ENCODE results near the gene INPP5J. TPM values are rescaled to one million over a fixed set of nuclear protein-coding genes. Genes with fewer than 3 reads are reported as not detected.
A peak's percentile ranks its signal among the peaks of the same experiment; 100 is the strongest.

The INPP5J gene
- total RNA-seq, 1 experiment from 2014 or later, result 0.21 TPM

DNA sequence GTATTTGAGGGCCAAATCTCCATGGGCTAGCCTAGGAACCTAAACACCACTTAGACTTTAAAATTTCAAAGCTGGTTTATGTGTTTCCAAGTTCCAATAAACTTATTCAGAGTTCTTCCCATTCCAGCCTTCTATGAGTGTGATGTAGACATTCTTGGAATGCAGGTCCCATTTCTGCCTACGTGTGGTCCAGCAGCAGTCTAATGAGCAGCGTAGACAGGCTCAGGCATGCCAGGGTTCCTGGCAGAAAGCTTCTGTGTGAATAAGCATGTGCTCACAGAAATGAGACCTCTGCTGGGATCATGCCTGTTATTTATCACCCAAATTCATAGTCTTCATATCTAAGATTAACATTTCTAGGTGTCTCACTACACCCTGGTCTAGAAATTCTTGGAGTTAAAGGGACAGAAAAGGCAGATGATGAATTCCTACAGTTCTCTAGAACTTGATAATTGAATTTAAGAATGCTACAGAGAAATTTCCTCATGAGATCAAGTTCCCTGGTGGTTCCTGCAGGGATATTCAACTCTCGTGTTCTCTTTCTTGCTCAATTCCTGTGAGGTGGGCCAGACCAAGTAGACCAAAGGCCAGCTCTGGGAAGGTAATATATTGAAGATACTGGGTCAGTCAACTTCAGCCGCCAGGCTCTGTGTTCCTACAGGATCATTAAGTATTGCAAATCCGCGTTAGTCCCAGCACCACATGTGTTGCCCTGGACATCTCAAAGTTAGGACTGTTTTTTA is 54.8 kb downstream of the INPP5J start:
- no peaks in the 10 kb centered on the region for H3K9me3 ChIP-seq (replicated peaks)
- DNase-seq (ENCODE audit: low read depth in 1 of 2, low spot score in 2 of 2), result peak; percentile 83 to 89
- H3K27me3 ChIP-seq (replicated peaks), result no peaks in the 10 kb centered on the region
- peaks cover 37% of the 10 kb centered on the region for H3K36me3 ChIP-seq
- H3K27ac ChIP-seq, result peak overlapping the region; percentile 73
- peaks cover 58% of the 10 kb centered on the region for H3K4me1 ChIP-seq (replicated peaks)
- H3K4me3 ChIP-seq, result no peak overlapping the region

DNA sequence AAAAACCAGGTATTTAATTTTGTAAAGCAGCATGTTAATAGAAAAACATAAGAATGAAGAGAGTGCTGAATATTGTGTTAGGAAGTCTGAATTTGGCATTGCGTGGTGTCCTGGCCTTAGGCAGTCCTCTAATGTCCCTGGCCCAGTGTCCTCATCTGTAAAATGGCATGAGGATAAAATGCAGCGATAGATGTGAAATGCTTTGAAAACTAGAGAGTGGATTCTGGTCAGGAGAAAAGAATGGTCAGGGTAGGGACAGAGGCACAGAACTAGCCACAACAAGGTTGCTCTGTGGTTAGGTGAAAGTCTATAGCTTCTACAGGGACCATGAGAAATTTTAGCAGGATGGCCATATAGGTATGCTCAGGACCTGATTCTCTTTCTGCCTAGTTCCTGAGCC is 56.1 kb downstream of the INPP5J start:
- no peaks in the 10 kb centered on the region for H3K9me3 ChIP-seq (replicated peaks)
- no peaks in the 10 kb centered on the region for H3K27me3 ChIP-seq (replicated peaks)
- peak overlapping the region; percentile 73 for H3K27ac ChIP-seq
- no peak for DNase-seq (ENCODE audit: low read depth in 1 of 2, low spot score in 2 of 2)
- peaks cover 46% of the 10 kb centered on the region for H3K4me1 ChIP-seq (replicated peaks)
- peaks cover 38% of the 10 kb centered on the region for H3K36me3 ChIP-seq
- H3K4me3 ChIP-seq, result no peak overlapping the region

DNA sequence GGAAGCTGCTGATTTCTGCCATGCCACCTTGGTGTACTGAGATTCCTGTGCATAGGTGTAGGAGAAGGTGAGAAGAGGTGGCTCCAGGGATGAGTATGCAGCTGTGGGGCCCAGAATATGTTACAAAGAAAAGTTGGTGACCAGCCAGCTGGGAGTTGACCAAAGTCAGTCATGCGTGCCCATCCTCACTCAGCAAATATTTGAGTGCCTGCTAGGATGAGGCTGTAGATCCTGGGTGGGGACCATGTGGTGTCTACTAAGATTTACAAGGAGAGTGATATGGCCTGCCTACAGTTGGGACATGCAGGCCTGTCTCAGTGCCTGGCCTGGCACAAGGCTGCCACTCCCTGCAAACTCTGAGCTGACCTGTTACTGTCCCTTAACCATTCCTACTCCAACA is 56.6 kb downstream of the INPP5J start:
- DNase-seq (ENCODE audit: low read depth in 1 of 2, low spot score in 2 of 2), result peak; percentile 50 to 72
- no peak overlapping the region for H3K4me3 ChIP-seq
- H3K4me1 ChIP-seq (replicated peaks), result peaks cover 41% of the 10 kb centered on the region
- H3K9me3 ChIP-seq (replicated peaks), result no peaks in the 10 kb centered on the region
- no peaks in the 10 kb centered on the region for H3K27me3 ChIP-seq (replicated peaks)
- H3K36me3 ChIP-seq, result peaks cover 37% of the 10 kb centered on the region
- peak overlapping the region; percentile 30; the same call in 1 of the 2 replicates for H3K27ac ChIP-seq

DNA sequence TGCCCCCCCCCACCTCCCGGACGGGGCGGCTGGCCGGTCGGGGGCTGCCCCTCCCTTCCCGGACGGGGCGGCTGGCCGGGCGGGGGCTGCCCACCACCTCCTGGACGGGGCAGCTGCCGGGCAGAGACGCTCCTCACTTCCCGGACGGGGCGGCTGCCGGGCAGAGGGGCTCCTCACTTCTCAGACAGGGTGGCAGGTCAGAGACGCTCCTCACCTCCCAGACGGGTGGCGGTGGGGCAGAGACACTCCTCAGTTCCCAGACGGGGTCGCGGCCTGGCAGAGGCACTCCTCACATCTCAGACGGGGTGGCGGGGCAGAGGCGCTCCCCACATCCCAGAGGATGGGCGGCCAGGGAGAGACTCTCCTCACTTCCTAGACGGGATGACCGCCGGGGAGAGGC is 61.2 kb downstream of the INPP5J start:
- no peaks in the 10 kb centered on the region for H3K27me3 ChIP-seq (replicated peaks)
- H3K27ac ChIP-seq, result no peak overlapping the region
- H3K4me3 ChIP-seq, result no peak overlapping the region
- H3K4me1 ChIP-seq (replicated peaks), result peaks cover 9% of the 10 kb centered on the region
- H3K36me3 ChIP-seq, result peaks cover 42% of the 10 kb centered on the region
- DNase-seq (ENCODE audit: low read depth in 1 of 2, low spot score in 2 of 2), result no peak
- H3K9me3 ChIP-seq (replicated peaks), result no peaks in the 10 kb centered on the region

Other genes with a start within 250 kb of the INPP5J start
- 14.6 and 22.1 TPM in 2 replicates for gene MORC2, start 154.2 kb upstream of the INPP5J start, total RNA-seq (2014; rRNA removed; shearing (Covaris generic))
- gene TUG1, start 153.7 kb upstream of the INPP5J start, total RNA-seq (2014; rRNA removed; shearing (Covaris generic)), result 47.4 and 73.0 TPM in 2 replicates
- gene SMTN, start 41.6 kb upstream of the INPP5J start, total RNA-seq (2014; rRNA removed; shearing (Covaris generic)), result 121 and 155 TPM in 2 replicates
- 373 and 601 TPM in 2 replicates for gene SELENOM, start 15.4 kb upstream of the INPP5J start, total RNA-seq (2014; rRNA removed; shearing (Covaris generic))
- not detected in 2 replicates for gene PLA2G3, start 17.5 kb downstream of the INPP5J start, total RNA-seq (2014; rRNA removed; shearing (Covaris generic))
- gene RNF185, start 37.2 kb downstream of the INPP5J start, total RNA-seq (2014; rRNA removed; shearing (Covaris generic)), result 25.4 and 34.8 TPM in 2 replicates
- 18.6 and 21.8 TPM in 2 replicates for gene LIMK2, start 89.3 kb downstream of the INPP5J start, total RNA-seq (2014; rRNA removed; shearing (Covaris generic))
- gene PIK3IP1, start 169.5 kb downstream of the INPP5J start, total RNA-seq (2014; rRNA removed; shearing (Covaris generic)), result 1.3 and 2.2 TPM in 2 replicates
- 14.7 and 14.9 TPM in 2 replicates for gene PATZ1, start 223.4 kb downstream of the INPP5J start, total RNA-seq (2014; rRNA removed; shearing (Covaris generic))

Measured in SJSA1 (cell line).